MM.1S (cell line): Measurements from ENCODE around the gene COL25A1.

ENCODE experiments used
- CTCF ChIP-seq: fragments of 300-600 bp; sonication (generic); IDR thresholded peaks from 2 replicates; pipeline ENCODE4 v1.5.1; 2016; ENCODE audit warnings: antibody characterized with exemption, low read length, mixed read lengths
- EZH2phosphoT487 ChIP-seq: fragments of 300-600 bp; sonication (generic); IDR thresholded peaks from 2 replicates; pipeline ENCODE4 v1.6.1; 2018; ENCODE audit warnings: antibody characterized with exemption, low read length

GRCh38 chr4:108799306-108799705, 503.2 kb downstream of the COL25A1 start:
- TF ChIP-seq CTCF (no peak), EZH2phosphoT487 (no peak)
